HCT116 (cell line): ENCODE data around the gene FTSJ3. TPM values are rescaled to one million over a fixed set of nuclear protein-coding genes. Genes with fewer than 3 reads are reported as not detected.

Source experiments
- ATAC-seq: fragments of 200-7000 bp; cut with Tn5 transposase; 2 replicates; pipeline ENCODE4 v1.9.1; 2020; ENCODE audit warnings: mild to moderate bottlenecking, moderate library complexity
- BruUV-seq: library from RNA; stranded (reverse); fragments of 400-500 nt; replicated peaks from 2 replicates; lab custom pipeline; 2021; lab: Mats Ljungman, UMichigan
- CTCF ChIA-PET: fragments of 300-600 bp; sonication (Branson Sonifier 250); formaldehyde crosslinking; loops from one replicate; lab custom pipeline; 2021; ENCODE audit warnings: antibody characterized with exemption; lab: Charles Lee
- POLR2A ChIA-PET: fragments of 300-600, 350-600 bp; sonication (Branson Sonifier 250); formaldehyde crosslinking; loops from one replicate; lab custom pipeline; 2021; ENCODE audit warnings: antibody characterized with exemption; lab: Charles Lee
- RAD21 ChIA-PET, 2 experiments: fragments of 300-600 bp; sonication (Branson Sonifier 250); formaldehyde crosslinking; loops; one replicate each; lab custom pipeline; 2023; ENCODE audit warnings: low total read pairs in 2 of 2; ENCODE audit not compliant: uncharacterized antibody in 2 of 2, unreplicated experiment in 2 of 2, low non-redundant PET in 1 of 2; lab: Charles Lee
- DNase-seq: peaks from one replicate; pipeline ENCODE4 v3.0.0-alpha.2; 2010; ENCODE audit warnings: low read depth, low spot score
- H2AFZ ChIP-seq: fragments of 200-600 bp; shearing (Covaris generic), sonication (generic); 2 replicates; pipeline ENCODE4 v1.6.1; 2017; ENCODE audit warnings: low read depth, mixed run types, mixed read lengths, antibody characterized with exemption, low read length; ENCODE audit not compliant: poor library complexity, severe bottlenecking
- H3K27ac ChIP-seq: 2 replicates; pipeline ENCODE4 v1.5.1; 2012; ENCODE audit warnings: low read depth, low read length
- H3K27me3 ChIP-seq: fragments of 200-600 bp; sonication (generic); 2 replicates; pipeline ENCODE4 v1.6.1; 2016; ENCODE audit warnings: mixed run types, low read length, mixed read lengths; ENCODE audit not compliant: insufficient read depth
- H3K36me3 ChIP-seq, 2 experiments: fragments of 200-500 bp in 1 of 2; fragments of 200-600 bp in 1 of 2; sonication (Bioruptor generic) in 1 of 2; sonication (generic) in 1 of 2; 2 replicates each; pipeline versions ENCODE4 v1.5.1 to v1.6.1; 2014 to 2016; ENCODE audit warnings: low read length in 2 of 2, inconsistent platforms in 1 of 2, mixed read lengths in 1 of 2, mixed run types in 1 of 2; ENCODE audit not compliant: insufficient read depth in 2 of 2, control insufficient read depth in 1 of 2
- H3K4me1 ChIP-seq, 2 experiments: fragments of 200-600 bp in 1 of 2; sonication (generic) in 1 of 2; 2 replicates each; pipeline versions ENCODE4 v1.5.1 to v1.6.1; 2012 to 2017; ENCODE audit warnings: low read length in 2 of 2, inconsistent platforms in 1 of 2, mild to moderate bottlenecking in 1 of 2, mixed read lengths in 1 of 2, mixed run types in 1 of 2, moderate library complexity in 1 of 2; ENCODE audit not compliant: insufficient read depth in 2 of 2, control insufficient read depth in 1 of 2
- H3K4me2 ChIP-seq: fragments of 200-600 bp; sonication (generic); 2 replicates; pipeline ENCODE4 v1.6.1; 2017; ENCODE audit warnings: mixed run types, low read length, mixed read lengths
- H3K4me3 ChIP-seq, 2 experiments: fragments of 200-600 bp in 1 of 2; sonication (generic) in 1 of 2; replicated peaks in 1 of 2; 2 replicates each; pipeline ENCODE4 v1.5.1; 2011 to 2016; ENCODE audit warnings: low read length in 2 of 2, control low read depth in 1 of 2, low read depth in 1 of 2, mild to moderate bottlenecking in 1 of 2, mixed read lengths in 1 of 2, mixed run types in 1 of 2
- H3K79me2 ChIP-seq: fragments of 200-600 bp; sonication (generic); 2 replicates; pipeline ENCODE4 v1.6.1; 2017; ENCODE audit warnings: mild to moderate bottlenecking, mixed run types, low read length, moderate library complexity, mixed read lengths; ENCODE audit not compliant: insufficient read depth
- H3K9ac ChIP-seq: fragments of 200-600 bp; sonication (generic); 2 replicates; pipeline ENCODE4 v1.6.1; 2016; ENCODE audit warnings: low read length, mixed read lengths
- H3K9me2 ChIP-seq: fragments of 200-600 bp; sonication (generic), shearing (Covaris generic); 2 replicates; pipeline ENCODE4 v1.6.1; 2017; ENCODE audit warnings: mixed run types, mild to moderate bottlenecking, moderate library complexity; ENCODE audit not compliant: insufficient read depth
- H3K9me3 ChIP-seq, 2 experiments: fragments of 200-500 bp in 1 of 2; fragments of 200-600 bp in 1 of 2; sonication (Bioruptor generic) in 1 of 2; sonication (generic) in 1 of 2; 2 replicates each; pipeline ENCODE4 v1.6.1; 2014 to 2017; ENCODE audit warnings: low read length in 2 of 2, mixed read lengths in 2 of 2, inconsistent platforms in 1 of 2, low read depth in 1 of 2, mild to moderate bottlenecking in 1 of 2, mixed run types in 1 of 2, moderate library complexity in 1 of 2; ENCODE audit not compliant: control insufficient read depth in 1 of 2, insufficient read depth in 1 of 2
- H4K20me1 ChIP-seq: fragments of 200-600 bp; sonication (generic), shearing (Covaris generic); 2 replicates; pipeline ENCODE4 v1.6.1; 2017; ENCODE audit warnings: mixed run types, mild to moderate bottlenecking, moderate library complexity; ENCODE audit not compliant: insufficient read depth
- CBX3 ChIP-seq: IDR thresholded peaks from 2 replicates; pipeline ENCODE4 v1.6.1; 2012; ENCODE audit warnings: low read depth
- EGR1 ChIP-seq: IDR thresholded peaks from 2 replicates; pipeline ENCODE4 v1.6.1; 2012; ENCODE audit warnings: low read depth
- ELF1 ChIP-seq: IDR thresholded peaks from 2 replicates; pipeline ENCODE4 v1.6.1; 2012; ENCODE audit warnings: low read depth, borderline replicate concordance
- EZH2 ChIP-seq: fragments of 200-600 bp; sonication (generic); IDR thresholded peaks from 2 replicates; pipeline ENCODE4 v1.6.1; 2017; ENCODE audit warnings: antibody characterized with exemption, mixed run types
- EZH2phosphoT487 ChIP-seq: fragments of 200-600 bp; IDR thresholded peaks from 2 replicates; pipeline ENCODE4 v1.6.1; 2018; ENCODE audit warnings: antibody characterized with exemption, borderline replicate concordance
- FOSL1 ChIP-seq: IDR thresholded peaks from 2 replicates; pipeline ENCODE4 v1.6.1; 2012; ENCODE audit warnings: low read depth
- JUND ChIP-seq: IDR thresholded peaks from 2 replicates; pipeline ENCODE4 v1.6.1; 2012
- POLR2AphosphoS5 ChIP-seq: IDR thresholded peaks from 2 replicates; pipeline ENCODE4 v1.6.1; 2011; ENCODE audit warnings: mild to moderate bottlenecking, low read depth, low read length, moderate library complexity
- SIN3A ChIP-seq: IDR thresholded peaks from 2 replicates; pipeline ENCODE4 v1.6.1; 2012; ENCODE audit warnings: low read depth
- SP1 ChIP-seq: IDR thresholded peaks from 2 replicates; pipeline ENCODE4 v1.6.1; 2012; ENCODE audit warnings: low read depth
- SRF ChIP-seq: IDR thresholded peaks from 2 replicates; pipeline ENCODE4 v1.6.1; 2012; ENCODE audit warnings: low read depth
- TCF7L2 ChIP-seq: IDR thresholded peaks from 2 replicates; pipeline ENCODE4 v1.7.0; 2011; ENCODE audit warnings: borderline replicate concordance, inconsistent platforms; ENCODE audit not compliant: insufficient read depth, insufficient read length; ENCODE audit errors: extremely low read depth
- ZFX ChIP-seq: fragments of 450-650 bp; IDR thresholded peaks from 2 replicates; pipeline ENCODE4 v1.6.1; 2017
- ZNF274 ChIP-seq: fragments of 200-500 bp; sonication (Bioruptor generic); IDR thresholded peaks from 2 replicates; pipeline ENCODE4 v1.6.1; 2014; ENCODE audit warnings: mild to moderate bottlenecking, low read depth, low read length, inconsistent platforms
- intact Hi-C: fragments of 100-400 bp; cut with micrococcal nuclease; formaldehyde crosslinking; loops from 2 replicates; pipeline ENCODE4 v1.10.0; 2022
- total RNA-seq: library from RNA; stranded (reverse); gene quantifications from one replicate; pipeline ENCODE4 v1.2.1, GENCODE V29; 2021; ENCODE audit not compliant: unreplicated experiment
- TF ChIP-seq, protein P1 (sequence below): IDR thresholded peaks from 2 replicates; pipeline ENCODE4 v1.6.1; 2012
- TF ChIP-seq, protein P2 (sequence below): IDR thresholded peaks from 2 replicates; pipeline ENCODE4 v1.6.1; 2012; ENCODE audit warnings: low read depth
- TF ChIP-seq, protein P3 (sequence below): IDR thresholded peaks from 2 replicates; pipeline ENCODE4 v1.6.1; 2011; ENCODE audit warnings: mild to moderate bottlenecking, low read length, moderate library complexity; ENCODE audit not compliant: insufficient replicate concordance; ENCODE audit errors: extremely low read depth
- TF ChIP-seq, protein P4 (sequence below): IDR thresholded peaks from 2 replicates; pipeline ENCODE4 v1.6.1; 2012
- TF ChIP-seq, protein P5 (sequence below), 3 experiments: fragments of 200-600 bp in 1 of 3; sonication (generic) in 1 of 3; IDR thresholded peaks in 2 of 3; conservative IDR thresholded peaks in 1 of 3; 2 replicates each; pipeline ENCODE4 v1.5.1; 2012 to 2017; ENCODE audit warnings: low read depth in 2 of 3, low read length in 2 of 3, antibody characterized with exemption in 1 of 3, borderline replicate concordance in 1 of 3, control low read depth in 1 of 3, mild to moderate bottlenecking in 1 of 3, mixed read lengths in 1 of 3, mixed run types in 1 of 3, moderate library complexity in 1 of 3; ENCODE audit not compliant: insufficient read depth in 1 of 3

FTSJ3 gene
- total RNA-seq, 1 experiment from 2014 or later = 70.9 TPM

DNA sequence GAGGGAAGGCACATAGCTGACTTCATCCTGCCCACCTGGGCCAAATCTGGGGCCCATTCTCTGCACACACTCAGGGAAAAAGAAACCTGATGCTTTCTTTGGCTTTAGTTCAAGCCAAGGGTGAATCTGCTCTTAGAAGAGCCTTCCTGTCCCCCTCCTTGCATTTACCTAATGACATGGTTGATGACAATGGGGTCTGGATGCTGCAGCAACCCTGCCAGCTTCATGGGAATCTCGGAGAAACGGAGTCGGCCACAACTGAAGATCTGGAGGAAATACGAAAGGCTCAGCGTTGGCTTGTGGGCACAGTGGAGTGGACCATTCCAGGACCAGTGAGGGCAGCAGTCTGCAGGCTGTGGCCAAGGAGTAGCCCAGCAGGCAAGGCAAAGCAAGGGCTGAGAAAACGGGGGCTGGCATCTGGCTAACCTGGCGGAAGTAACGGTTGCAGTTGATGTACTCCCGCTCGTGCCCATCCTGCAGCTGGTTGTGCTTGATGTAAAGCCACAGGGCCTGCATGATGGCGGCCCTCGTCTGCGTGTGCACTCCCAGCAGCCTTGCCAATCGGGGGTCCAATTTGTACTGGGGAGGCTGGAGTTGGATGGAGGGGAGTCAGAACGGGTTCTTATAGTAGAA is 6.4 kb upstream of the FTSJ3 start:
- no peak overlapping the region for H2AFZ ChIP-seq
- no peaks in the 10 kb centered on the region for H3K9me2 ChIP-seq
- no peaks in the 10 kb centered on the region for H3K9me3 ChIP-seq
- H3K79me2 ChIP-seq = peaks cover 66% of the 10 kb centered on the region
- no peaks in the 10 kb centered on the region for H3K27me3 ChIP-seq
- ChIA-PET RAD21 (no interaction called here), CTCF (interaction anchor here (0.7 to 1.9 kb wide), 11 partner anchors 8 to 408 kb away, joined by 3 to 10 read pairs (median 3); partner anchors contain the start of gene CCDC47), POLR2A (no interaction called here)
- DNase-seq (no peak), ATAC-seq (no peak)
- H3K9ac ChIP-seq = no peak overlapping the region
- peaks cover 61 to 85% of the 10 kb centered on the region in 2 experiments for H3K36me3 ChIP-seq
- H3K4me2 ChIP-seq = no peak overlapping the region
- H3K27ac ChIP-seq = no peak overlapping the region; the same call in 1 of the 2 replicates
- intact Hi-C loops = loop anchor here (2.0 kb wide), 1 partner anchor 91 kb away; no protein-coding TSS in a partner anchor
- BruUV-seq = no TSS peak
- TF ChIP-seq, protein P1, sequence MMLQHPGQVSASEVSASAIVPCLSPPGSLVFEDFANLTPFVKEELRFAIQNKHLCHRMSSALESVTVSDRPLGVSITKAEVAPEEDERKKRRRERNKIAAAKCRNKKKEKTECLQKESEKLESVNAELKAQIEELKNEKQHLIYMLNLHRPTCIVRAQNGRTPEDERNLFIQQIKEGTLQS = no peak
- TF ChIP-seq TCF7L2 (no peak), POLR2AphosphoS5 (no peak), SIN3A (no peak), FOSL1 (no peak), ZNF274 (no peak), JUND (no peak), SP1 (no peak), ELF1 (no peak), ZFX (no peak), CBX3 (no peak), SRF (no peak), EGR1 (no peak), EZH2phosphoT487 (no peak), EZH2 (no peak)
- TF ChIP-seq, protein P2, sequence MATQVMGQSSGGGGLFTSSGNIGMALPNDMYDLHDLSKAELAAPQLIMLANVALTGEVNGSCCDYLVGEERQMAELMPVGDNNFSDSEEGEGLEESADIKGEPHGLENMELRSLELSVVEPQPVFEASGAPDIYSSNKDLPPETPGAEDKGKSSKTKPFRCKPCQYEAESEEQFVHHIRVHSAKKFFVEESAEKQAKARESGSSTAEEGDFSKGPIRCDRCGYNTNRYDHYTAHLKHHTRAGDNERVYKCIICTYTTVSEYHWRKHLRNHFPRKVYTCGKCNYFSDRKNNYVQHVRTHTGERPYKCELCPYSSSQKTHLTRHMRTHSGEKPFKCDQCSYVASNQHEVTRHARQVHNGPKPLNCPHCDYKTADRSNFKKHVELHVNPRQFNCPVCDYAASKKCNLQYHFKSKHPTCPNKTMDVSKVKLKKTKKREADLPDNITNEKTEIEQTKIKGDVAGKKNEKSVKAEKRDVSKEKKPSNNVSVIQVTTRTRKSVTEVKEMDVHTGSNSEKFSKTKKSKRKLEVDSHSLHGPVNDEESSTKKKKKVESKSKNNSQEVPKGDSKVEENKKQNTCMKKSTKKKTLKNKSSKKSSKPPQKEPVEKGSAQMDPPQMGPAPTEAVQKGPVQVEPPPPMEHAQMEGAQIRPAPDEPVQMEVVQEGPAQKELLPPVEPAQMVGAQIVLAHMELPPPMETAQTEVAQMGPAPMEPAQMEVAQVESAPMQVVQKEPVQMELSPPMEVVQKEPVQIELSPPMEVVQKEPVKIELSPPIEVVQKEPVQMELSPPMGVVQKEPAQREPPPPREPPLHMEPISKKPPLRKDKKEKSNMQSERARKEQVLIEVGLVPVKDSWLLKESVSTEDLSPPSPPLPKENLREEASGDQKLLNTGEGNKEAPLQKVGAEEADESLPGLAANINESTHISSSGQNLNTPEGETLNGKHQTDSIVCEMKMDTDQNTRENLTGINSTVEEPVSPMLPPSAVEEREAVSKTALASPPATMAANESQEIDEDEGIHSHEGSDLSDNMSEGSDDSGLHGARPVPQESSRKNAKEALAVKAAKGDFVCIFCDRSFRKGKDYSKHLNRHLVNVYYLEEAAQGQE = no peak
- TF ChIP-seq, protein P3, sequence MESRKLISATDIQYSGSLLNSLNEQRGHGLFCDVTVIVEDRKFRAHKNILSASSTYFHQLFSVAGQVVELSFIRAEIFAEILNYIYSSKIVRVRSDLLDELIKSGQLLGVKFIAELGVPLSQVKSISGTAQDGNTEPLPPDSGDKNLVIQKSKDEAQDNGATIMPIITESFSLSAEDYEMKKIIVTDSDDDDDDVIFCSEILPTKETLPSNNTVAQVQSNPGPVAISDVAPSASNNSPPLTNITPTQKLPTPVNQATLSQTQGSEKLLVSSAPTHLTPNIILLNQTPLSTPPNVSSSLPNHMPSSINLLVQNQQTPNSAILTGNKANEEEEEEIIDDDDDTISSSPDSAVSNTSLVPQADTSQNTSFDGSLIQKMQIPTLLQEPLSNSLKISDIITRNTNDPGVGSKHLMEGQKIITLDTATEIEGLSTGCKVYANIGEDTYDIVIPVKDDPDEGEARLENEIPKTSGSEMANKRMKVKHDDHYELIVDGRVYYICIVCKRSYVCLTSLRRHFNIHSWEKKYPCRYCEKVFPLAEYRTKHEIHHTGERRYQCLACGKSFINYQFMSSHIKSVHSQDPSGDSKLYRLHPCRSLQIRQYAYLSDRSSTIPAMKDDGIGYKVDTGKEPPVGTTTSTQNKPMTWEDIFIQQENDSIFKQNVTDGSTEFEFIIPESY = no peak
- TF ChIP-seq, protein P4, sequence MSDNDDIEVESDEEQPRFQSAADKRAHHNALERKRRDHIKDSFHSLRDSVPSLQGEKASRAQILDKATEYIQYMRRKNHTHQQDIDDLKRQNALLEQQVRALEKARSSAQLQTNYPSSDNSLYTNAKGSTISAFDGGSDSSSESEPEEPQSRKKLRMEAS = no peak
- TF ChIP-seq, protein P5, sequence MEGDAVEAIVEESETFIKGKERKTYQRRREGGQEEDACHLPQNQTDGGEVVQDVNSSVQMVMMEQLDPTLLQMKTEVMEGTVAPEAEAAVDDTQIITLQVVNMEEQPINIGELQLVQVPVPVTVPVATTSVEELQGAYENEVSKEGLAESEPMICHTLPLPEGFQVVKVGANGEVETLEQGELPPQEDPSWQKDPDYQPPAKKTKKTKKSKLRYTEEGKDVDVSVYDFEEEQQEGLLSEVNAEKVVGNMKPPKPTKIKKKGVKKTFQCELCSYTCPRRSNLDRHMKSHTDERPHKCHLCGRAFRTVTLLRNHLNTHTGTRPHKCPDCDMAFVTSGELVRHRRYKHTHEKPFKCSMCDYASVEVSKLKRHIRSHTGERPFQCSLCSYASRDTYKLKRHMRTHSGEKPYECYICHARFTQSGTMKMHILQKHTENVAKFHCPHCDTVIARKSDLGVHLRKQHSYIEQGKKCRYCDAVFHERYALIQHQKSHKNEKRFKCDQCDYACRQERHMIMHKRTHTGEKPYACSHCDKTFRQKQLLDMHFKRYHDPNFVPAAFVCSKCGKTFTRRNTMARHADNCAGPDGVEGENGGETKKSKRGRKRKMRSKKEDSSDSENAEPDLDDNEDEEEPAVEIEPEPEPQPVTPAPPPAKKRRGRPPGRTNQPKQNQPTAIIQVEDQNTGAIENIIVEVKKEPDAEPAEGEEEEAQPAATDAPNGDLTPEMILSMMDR (IDR thresholded peaks at IDR 0.05 in 2 of 3, conservative IDR thresholded peaks at IDR 0.05 in 1 of 3; ENCODE audit: borderline replicate concordance in 1 of 3, insufficient read depth in 1 of 3, low read depth in 2 of 3, low read length in 2 of 3) = no peak
- peaks cover 7 to 16% of the 10 kb centered on the region in 2 experiments for H3K4me1 ChIP-seq
- H4K20me1 ChIP-seq = no peaks in the 10 kb centered on the region
- no peak overlapping the region for H3K4me3 ChIP-seq
